ENCODE data around the gene FAM193A.

DNA sequence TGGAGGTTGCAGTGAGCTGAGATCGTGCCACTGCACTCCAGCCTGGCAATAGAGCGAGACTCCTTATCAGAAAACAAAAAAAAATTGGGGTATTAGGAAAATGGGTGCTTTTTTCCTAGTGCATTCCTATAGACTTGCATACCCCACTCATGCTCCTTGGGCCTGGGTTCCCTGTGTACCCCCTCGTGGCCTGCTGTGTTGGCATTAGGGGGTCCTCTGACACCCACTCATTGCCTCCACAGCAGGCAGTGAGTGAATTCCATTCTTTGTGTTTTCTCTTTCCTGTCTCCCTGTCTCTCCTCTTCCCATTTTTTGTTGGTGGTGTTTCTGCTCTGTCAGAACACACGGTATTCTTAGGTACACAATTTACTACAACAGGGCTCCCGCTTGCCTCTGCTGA is 176.9 kb downstream of the FAM193A start:
- TF ChIP-seq CTCF (IDR thresholded peaks at IDR 0.05 in 4 of 5, conservative IDR thresholded peaks at IDR 0.05 in 1 of 5), result no peak
- no peak for TF ChIP-seq POLR2A (IDR thresholded peaks at IDR 0.05)

Measured in gastrocnemius medialis (tissue), 4 donors.